ENCODE data around the gene SHF.
A peak's percentile ranks its signal among the peaks of the same experiment; 100 is the strongest.
"Not testable (repeated sequence)": the region's sequence is repeated elsewhere in the genome, so short reads cannot be mapped to it uniquely, and the experiment has no call there.

Gene SHF

DNA sequence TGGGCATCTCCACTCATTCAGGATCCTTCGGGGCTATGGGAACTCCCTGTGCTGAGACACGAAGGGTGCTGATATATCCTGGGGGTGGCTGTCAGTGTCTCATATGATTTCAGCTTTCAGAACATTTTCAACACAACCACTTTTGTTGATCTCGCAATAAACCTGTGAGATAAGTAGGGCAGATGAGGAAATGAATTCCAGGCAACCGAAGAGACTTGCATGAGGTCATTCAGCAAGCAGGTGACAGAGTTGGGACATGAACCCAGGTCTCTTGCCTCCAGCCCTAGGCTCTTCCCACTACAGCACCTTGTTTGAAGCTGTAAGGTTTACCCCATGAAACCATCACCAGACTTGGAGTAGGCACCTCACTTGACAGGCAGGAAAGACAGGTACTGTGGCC is 41.4 kb downstream of the SHF start:
- DNase-seq (ENCODE audit: low read depth), result no peak

- DNase-seq (ENCODE audit: low read depth), result no peak
Observed at GRCh38 chr15:45144775-45145174, 43.0 kb downstream of the SHF start.

DNA sequence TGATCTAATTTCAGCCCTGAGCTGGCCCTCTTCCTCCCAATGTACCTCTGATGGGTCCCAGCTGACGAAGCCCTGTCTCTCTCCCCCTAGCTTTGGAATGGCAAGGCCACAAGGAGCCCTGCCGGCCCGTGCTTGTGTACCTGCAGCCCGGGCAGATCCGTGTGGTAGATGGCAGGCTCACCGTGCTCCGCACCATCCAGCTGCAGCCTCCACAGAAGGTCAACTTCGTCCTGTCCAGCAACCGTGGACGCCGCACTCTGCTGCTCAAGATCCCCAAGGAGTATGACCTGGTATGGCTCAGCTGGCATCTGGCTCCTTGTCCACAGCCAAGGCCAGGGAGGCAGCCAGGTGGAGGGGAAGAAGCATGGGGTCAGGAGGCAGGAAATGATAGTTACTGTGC is 43.8 kb downstream of the SHF start:
- DNase-seq (ENCODE audit: low read depth), result no peak

- DNase-seq (ENCODE audit: low read depth), result no peak
Observed at GRCh38 chr15:45143056-45143455, 44.7 kb downstream of the SHF start.

- DNase-seq (ENCODE audit: low read depth), result no peak
Observed at GRCh38 chr15:45141386-45141785, 46.4 kb downstream of the SHF start.

DNA sequence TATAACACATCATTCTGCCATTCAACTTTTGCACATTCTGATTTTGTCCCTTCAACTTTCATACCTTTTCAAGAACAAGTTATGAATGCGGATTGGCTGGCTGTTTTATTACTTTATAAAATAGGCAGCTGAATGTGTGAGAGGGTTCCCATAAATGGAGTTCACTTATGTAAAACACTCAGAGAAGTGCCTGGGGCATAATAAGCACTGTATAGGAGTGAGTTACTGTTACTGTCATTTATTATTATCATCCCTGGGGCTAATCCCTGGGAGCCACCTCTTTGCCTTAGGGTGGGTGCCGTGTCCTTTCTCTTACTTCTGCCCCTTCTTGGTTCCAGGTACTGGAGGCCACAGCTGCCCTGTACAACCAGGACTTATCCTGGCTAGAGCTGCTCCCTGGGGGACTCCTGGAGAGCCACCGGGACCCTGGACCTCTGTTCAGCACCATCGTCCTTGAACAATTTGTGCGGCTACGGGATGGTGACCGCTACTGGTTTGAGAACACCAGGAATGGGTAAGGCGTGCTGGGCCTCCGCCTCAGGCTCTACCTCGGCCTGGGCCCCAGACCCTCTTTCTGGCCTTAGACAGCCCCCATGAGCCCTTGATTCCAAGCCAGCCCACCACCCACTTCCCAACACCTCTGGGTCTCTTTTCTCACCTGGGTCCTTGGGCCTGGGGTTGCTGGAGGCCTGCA is 47.1 kb downstream of the SHF start:
- no peak for DNase-seq (ENCODE audit: low read depth)

GRCh38 chr15:45139770-45140169 is 48.0 kb downstream of the SHF start:
- no peak for DNase-seq (ENCODE audit: low read depth)

GRCh38 chr15:45138814-45139765 is 48.7 kb downstream of the SHF start:
- no peak for DNase-seq (ENCODE audit: low read depth)

- DNase-seq (ENCODE audit: low read depth), result no peak
Observed at GRCh38 chr15:45137703-45138102, 50.1 kb downstream of the SHF start.

DNA sequence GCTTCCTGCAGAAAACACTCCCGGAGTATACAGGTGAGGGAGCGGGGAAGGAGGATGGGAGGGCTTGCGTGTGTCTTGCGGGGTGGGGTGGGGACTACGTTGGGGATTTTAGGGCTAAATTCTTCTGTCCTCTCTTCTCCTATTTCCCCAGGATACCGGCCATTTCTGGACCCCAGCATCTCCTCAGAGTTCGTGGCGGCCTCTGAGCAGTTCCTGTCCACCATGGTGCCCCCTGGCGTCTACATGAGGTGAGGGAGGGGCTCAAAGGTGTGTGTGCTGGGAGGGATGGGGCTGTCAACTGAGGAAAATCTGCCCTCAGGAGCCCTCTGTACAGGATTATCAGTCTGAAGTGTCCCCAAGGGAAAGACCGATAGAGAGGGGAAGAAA is 51.4 kb downstream of the SHF start:
- DNase-seq (ENCODE audit: low read depth), result no peak

DNA sequence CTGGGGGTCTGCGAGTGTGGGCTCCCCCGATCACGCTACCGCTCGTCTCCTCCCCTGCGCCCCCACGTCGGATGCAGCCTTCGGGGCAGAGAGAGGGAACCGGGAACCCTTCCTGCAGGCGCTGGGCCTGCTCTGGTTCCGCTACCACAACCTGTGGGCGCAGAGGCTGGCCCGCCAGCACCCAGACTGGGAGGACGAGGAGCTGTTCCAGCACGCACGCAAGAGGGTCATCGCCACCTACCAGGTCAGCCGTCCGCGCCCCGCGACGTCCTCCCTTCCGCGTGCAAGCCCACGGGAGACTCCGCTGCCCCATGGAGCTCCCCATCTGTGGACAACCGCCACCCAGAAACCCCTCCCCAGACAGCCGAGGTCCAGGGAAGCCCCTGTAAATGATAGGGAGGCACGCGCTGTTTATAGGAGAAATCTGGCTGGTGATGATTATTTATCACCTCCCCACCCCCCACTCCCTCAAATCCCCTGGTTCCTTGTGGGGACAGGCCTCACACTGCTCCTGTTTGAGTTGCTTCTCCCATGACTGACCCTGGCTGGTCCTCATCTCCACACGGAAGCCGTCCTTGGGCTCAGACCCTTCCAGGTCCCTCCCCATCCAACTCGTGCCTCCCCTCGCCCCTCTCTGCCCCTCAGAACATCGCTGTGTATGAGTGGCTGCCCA is 51.9 kb downstream of the SHF start:
- not testable (repeated sequence) for DNase-seq (ENCODE audit: low read depth)

GRCh38 chr15:45134682-45135604 is 52.8 kb downstream of the SHF start:
- DNase-seq (ENCODE audit: low read depth), result no peak

GRCh38 chr15:45134046-45134445 is 53.7 kb downstream of the SHF start:
- no peak for DNase-seq (ENCODE audit: low read depth)

DNA sequence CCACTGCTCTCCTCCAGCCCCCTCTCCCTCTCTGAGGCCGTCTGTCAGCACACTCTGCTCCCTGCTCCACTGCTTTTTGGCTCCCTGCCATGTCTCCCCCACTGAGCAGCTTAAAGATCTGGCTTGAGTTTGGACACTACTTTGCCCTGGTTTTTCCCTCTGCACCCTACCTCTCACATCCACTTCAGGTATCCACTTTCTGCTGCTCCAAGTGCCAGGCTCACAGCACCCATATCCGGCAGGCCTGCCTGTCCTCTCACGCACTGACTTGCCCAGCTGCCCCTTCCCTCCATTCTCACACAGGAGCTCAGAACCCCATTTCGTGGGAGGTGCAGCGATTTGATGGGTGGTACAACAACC is 54.2 kb downstream of the SHF start:
- no peak for DNase-seq (ENCODE audit: low read depth)

DNA sequence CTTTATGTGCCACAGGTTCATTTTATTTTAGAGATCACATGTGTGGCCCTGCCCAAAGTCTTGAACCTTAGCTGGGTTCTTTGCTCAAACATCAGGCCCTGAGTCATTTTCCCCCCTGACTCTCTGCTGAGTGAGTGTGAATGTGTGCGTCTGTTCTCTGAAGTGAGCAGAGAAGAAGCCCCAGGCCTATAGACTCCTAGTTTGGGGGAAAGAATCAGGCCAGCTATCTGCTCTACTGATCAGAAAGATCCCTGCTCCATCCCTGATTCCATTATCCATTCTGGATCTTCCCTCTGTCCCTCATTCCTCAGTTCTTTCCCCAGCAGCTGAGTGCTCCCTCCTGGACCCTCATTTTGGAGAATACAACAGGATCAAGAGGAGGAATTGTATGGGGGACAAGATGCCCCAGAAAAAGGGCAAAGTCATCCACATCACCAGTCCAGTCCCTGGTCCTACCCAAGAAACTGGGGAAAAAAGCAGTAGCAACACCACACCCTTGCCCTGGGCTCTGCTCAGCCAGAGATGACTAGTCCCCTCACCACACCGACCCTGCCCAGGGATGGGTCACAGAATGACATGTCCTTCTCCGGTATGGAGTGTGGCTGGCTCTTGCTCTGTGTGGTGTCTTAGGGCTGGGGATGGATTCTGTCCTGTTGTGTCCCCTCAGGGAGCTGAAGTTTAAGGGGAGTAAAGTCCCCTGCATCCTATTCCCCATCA is 54.8 kb downstream of the SHF start:
- DNase-seq (ENCODE audit: low read depth), result no peak

DNA sequence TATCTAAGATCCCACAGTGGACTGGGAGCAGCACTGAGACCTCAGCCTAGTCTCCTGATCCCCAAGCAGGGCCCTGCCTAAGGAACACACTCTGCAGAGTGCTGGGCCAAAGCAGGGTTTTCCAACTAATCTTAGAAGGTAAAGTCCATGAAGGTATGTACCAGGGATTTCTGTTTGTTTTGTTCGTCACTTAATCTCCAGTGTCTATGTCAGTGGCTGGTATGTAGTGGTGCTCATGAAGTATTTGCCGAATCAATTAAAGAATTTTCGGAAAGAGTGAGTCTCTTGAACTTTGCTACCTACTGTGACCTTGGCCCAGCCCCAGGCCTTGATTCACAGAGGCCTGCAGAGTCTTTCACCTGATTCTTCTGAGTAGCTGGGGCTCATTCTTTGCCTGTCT is 56.3 kb downstream of the SHF start:
- no peak for DNase-seq (ENCODE audit: low read depth)

GRCh38 chr15:45130291-45131000 is 57.3 kb downstream of the SHF start:
- DNase-seq (ENCODE audit: low read depth), result no peak

DNA sequence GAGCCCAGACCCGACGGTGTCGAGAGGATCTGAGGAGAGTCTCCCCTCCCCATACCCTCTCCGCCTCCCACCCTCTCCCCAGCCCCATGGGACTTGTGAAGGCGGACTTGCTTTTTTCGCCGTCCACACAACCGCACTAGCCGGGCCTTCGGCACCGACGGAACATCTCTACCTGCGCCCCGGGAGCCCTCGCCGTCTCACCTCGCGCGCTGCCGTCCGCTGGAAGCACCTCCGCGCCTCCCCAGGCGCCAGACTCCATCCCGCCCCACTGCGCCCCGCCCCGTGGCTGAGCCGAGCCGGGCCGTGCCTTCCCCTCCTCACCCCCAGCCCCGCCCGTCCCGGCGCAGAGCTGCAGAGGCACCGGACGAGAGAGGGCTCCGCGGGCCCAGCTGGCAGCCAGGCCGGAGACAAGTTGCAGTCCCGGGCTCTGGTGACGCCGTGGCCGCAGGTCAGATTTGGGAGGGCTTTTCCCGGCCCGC is 58.1 kb downstream of the SHF start, which contains the start of the genes DUOX1 and DUOXA1:
TSS of gene DUOX1 (plus strand) at position 344 of the 479 bp plus-strand sequence. CDS start 1,973 bp downstream, outside the sequence.
TSS of gene DUOXA1 (minus strand) at position 229 of the 479 bp plus-strand sequence. CDS start 6,865 bp downstream, outside the sequence.
- peak; percentile 16 for DNase-seq (ENCODE audit: low read depth)

GRCh38 chr15:45128971-45129639 is 58.7 kb downstream of the SHF start:
- no peak for DNase-seq (ENCODE audit: low read depth)

Measured in activated T-cell treated with anti-CD3 and anti-CD28 coated beads for 1 hour (primary cell).